ENCODE measurements around the gene STAT5B.

DNA sequence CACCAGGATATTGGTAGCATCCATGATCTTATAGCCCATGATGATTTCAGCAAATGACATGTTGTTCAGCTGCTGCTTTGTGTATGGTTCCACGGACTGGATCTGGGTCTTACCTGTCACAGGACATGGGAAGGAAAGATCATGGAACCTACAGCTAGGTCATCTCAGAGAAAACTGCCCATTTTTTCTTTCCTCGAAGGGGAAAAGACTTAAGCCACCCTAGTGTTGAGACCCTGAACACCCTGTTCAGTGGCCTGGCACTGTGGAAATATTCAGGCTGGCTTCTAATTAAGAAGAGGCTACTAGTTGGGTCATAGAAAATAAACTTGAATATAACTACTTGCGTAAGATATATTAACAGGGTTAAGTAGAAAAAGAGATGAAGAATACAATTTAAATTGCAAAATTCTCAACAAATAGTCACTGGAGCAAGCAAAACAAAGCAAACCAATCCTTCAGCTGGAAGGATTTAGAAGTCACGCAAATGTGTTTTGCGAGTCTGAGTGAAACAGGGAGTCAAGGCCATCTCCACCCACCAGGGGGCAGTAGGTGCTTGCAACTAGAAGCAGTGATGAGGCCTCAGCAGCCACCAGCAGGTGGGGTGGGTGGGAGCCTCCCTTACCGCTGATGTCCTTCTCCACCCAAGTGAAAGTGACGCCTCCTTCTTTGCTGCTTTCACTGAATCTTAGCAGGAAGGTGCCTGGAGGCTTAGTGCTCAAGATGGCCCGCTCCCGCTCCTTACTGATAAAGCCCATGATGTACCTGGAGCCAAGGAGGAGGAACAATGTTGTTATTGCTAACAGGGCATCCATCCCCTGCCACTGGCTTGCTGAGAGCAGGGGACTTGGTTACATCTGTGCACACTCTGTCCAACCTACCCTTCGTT lies 46.4 kb upstream of the STAT5B start:
- TF ChIP-seq FOSL1 (IDR thresholded peaks at IDR 0.05; ENCODE audit: low read depth) (no peak), EZH2 (IDR thresholded peaks at IDR 0.05) (no peak), POLR2AphosphoS5 (IDR thresholded peaks at IDR 0.05; ENCODE audit: low read depth, low read length) (0 out of 2 replicates have a peak, but pooled peaks have one; percentile 25)
- TF ChIP-seq, protein P1, sequence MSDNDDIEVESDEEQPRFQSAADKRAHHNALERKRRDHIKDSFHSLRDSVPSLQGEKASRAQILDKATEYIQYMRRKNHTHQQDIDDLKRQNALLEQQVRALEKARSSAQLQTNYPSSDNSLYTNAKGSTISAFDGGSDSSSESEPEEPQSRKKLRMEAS (IDR thresholded peaks at IDR 0.05) = no peak

Measured in HCT116 (cell line).